ENCODE results near the gene POLRMT.

DNA sequence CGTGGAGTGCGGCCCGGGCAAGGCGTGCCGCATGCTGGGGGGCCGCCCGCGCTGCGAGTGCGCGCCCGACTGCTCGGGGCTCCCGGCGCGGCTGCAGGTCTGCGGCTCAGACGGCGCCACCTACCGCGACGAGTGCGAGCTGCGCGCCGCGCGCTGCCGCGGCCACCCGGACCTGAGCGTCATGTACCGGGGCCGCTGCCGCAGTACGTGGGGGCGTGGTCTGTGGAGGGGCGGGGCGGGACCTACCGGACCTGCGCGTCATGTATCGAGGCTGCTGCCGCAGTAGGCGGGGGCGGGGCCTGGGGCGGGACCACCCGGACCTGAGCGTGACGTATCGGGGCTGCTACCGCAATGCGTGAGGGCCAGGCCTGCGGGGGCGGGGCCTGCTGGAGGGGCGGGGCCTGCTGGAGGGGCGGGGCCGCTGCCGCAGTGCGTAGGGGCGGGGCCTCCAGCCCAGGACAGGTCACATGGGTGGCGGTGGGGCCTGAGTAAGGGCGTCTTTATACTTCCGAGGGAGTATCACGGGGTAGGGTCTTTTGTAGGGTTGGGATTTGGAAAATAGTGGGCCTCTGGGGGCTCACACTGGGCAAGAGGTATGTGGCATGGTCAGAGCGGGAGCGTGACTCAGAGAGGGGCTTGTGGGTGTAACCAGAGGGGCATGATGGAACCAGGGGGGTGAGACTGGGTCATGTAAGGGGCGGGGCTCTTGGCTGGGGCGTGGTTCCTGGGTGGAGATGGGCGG, 47.1 kb upstream of the POLRMT start:
- TF ChIP-seq EP300 (IDR thresholded peaks at IDR 0.05): peak; percentile 66 to 80
- TF ChIP-seq POLR2A (IDR thresholded peaks at IDR 0.05): peak; percentile 87 to 95
- TF ChIP-seq, protein P1, sequence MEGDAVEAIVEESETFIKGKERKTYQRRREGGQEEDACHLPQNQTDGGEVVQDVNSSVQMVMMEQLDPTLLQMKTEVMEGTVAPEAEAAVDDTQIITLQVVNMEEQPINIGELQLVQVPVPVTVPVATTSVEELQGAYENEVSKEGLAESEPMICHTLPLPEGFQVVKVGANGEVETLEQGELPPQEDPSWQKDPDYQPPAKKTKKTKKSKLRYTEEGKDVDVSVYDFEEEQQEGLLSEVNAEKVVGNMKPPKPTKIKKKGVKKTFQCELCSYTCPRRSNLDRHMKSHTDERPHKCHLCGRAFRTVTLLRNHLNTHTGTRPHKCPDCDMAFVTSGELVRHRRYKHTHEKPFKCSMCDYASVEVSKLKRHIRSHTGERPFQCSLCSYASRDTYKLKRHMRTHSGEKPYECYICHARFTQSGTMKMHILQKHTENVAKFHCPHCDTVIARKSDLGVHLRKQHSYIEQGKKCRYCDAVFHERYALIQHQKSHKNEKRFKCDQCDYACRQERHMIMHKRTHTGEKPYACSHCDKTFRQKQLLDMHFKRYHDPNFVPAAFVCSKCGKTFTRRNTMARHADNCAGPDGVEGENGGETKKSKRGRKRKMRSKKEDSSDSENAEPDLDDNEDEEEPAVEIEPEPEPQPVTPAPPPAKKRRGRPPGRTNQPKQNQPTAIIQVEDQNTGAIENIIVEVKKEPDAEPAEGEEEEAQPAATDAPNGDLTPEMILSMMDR (IDR thresholded peaks at IDR 0.05): peak; percentile 47 to 86 (median 71)
